GM12875 (cell line): Measurements from ENCODE around the gene STAM2.
"Not testable (repeated sequence)": the region's sequence is repeated elsewhere in the genome, so short reads cannot be mapped to it uniquely, and the experiment has no call there.

Source experiments
- H3K4me3 ChIP-seq: one replicate; pipeline ENCODE4 v1.5.1; 2011; ENCODE audit warnings: low read depth, low read length, control low read depth
- CTCF ChIP-seq: IDR thresholded peaks from 2 replicates; pipeline ENCODE4 v1.5.1; 2011; ENCODE audit warnings: low read depth, mild to moderate bottlenecking, control low read depth, inconsistent platforms, low read length, moderate library complexity, borderline replicate concordance; ENCODE audit not compliant: insufficient read depth

STAM2 gene

GRCh38 chr2:152122161-152122560, 53.4 kb downstream of the STAM2 start:
- H3K4me3 ChIP-seq: no peak overlapping the region
- no peak for TF ChIP-seq CTCF

GRCh38 chr2:152120430-152120829, 55.1 kb downstream of the STAM2 start:
- no peak for TF ChIP-seq CTCF
- H3K4me3 ChIP-seq: no peak overlapping the region

GRCh38 chr2:152115952-152116351, 59.6 kb downstream of the STAM2 start:
- TF ChIP-seq CTCF: no peak
- no peak overlapping the region for H3K4me3 ChIP-seq

GRCh38 chr2:152114366-152114765, 61.2 kb downstream of the STAM2 start:
- no peak overlapping the region for H3K4me3 ChIP-seq
- no peak for TF ChIP-seq CTCF

- not testable (repeated sequence) for H3K4me3 ChIP-seq
Observed at GRCh38 chr2:152107140-152107539, 68.4 kb downstream of the STAM2 start.

GRCh38 chr2:152106464-152106863, 69.1 kb downstream of the STAM2 start:
- no peak for TF ChIP-seq CTCF
- H3K4me3 ChIP-seq: no peak overlapping the region

- H3K4me3 ChIP-seq: no peak overlapping the region
- TF ChIP-seq CTCF: no peak
Observed at GRCh38 chr2:152103271-152103670, 72.3 kb downstream of the STAM2 start.

- no peak for TF ChIP-seq CTCF
- H3K4me3 ChIP-seq: no peak overlapping the region
Observed at GRCh38 chr2:152100961-152101360, 74.6 kb downstream of the STAM2 start.
